ENCODE measurements around the gene PGAP6.

- no peak for TF ChIP-seq POLR2A (IDR thresholded peaks at IDR 0.05; ENCODE audit: low read depth, low read length)
- no peak for TF ChIP-seq TAF1 (IDR thresholded peaks at IDR 0.05; ENCODE audit: low read depth, low read length)
Observed at GRCh38 chr16:351804-352520, 29.8 kb downstream of the PGAP6 start.

All from GM12891 (cell line).